ENCODE data around the gene MIPOL1. TPM values are rescaled to one million over a fixed set of nuclear protein-coding genes. Genes with fewer than 3 reads are reported as not detected.

The MIPOL1 gene
- total and polyA plus RNA-seq, 3 donors from 2014 or later, result 9.0 to 38.8 (median 31.6) TPM

DNA sequence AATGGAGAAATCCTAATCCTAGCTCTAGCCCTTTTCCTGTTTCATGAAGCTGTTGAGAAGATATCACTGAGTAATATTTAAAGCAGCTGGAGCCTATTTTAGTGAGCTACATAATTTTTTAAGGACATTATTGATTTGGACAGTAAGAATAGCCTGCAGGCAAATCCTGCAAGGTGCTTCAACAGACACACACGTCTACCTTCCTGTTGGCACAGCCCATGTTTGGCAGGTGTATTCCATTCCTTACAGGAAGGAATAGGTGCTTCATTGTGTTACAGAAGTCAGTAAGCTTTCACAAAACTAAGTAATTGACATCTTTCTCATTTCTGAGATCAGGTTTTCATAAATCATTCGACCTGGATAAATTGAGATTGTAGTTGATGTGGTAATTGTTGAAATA, 346.7 kb downstream of the MIPOL1 start:
- H3K27ac ChIP-seq, result no peak overlapping the region
- no peak for DNase-seq
- TF ChIP-seq, protein P1, sequence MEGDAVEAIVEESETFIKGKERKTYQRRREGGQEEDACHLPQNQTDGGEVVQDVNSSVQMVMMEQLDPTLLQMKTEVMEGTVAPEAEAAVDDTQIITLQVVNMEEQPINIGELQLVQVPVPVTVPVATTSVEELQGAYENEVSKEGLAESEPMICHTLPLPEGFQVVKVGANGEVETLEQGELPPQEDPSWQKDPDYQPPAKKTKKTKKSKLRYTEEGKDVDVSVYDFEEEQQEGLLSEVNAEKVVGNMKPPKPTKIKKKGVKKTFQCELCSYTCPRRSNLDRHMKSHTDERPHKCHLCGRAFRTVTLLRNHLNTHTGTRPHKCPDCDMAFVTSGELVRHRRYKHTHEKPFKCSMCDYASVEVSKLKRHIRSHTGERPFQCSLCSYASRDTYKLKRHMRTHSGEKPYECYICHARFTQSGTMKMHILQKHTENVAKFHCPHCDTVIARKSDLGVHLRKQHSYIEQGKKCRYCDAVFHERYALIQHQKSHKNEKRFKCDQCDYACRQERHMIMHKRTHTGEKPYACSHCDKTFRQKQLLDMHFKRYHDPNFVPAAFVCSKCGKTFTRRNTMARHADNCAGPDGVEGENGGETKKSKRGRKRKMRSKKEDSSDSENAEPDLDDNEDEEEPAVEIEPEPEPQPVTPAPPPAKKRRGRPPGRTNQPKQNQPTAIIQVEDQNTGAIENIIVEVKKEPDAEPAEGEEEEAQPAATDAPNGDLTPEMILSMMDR (IDR thresholded peaks at IDR 0.05), result no peak
- TF ChIP-seq POLR2A (IDR thresholded peaks at IDR 0.05), result no peak
- WGBS, 2 donors, result 58 to 75% methylated on average over 2 of the region's 2 CpGs
- intact Hi-C loops (cut with DNase I; ENCODE audit: low total_unique reads), result no loop called here
- no peak overlapping the region for H3K4me3 ChIP-seq
- H3K36me3 ChIP-seq (ENCODE audit: low read depth, missing control alignments), result no peaks in the 10 kb centered on the region
- H3K4me1 ChIP-seq, result no peaks in the 10 kb centered on the region
- H3K27me3 ChIP-seq, result no peaks in the 10 kb centered on the region
- no peaks in the 10 kb centered on the region for H3K9me3 ChIP-seq

DNA sequence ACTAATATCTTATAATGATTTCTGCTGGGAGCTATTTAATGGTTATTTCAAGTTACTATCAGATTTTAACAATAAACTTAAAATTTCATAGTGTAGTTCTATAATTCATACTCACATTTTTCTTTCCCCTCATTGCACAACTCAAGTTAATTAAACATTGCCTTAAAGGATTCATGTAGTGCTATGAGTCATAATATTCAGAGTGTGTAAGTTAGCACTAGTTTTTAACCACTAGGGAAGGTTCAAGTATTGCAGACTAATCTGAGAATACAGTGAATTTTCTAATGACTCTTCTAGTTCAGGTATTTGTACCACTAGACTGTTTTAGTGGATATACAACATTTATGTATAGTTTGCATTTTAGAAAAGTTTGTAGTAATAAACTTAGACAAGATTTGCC, 347.4 kb downstream of the MIPOL1 start:
- intact Hi-C loops (cut with DNase I; ENCODE audit: low total_unique reads), result no loop called here
- Histone ChIP-seq H3K27ac (no peak overlapping the region), H3K4me1 (no peaks in the 10 kb centered on the region), H3K9me3 (no peaks in the 10 kb centered on the region), H3K4me3 (no peak overlapping the region), H3K36me3 (ENCODE audit: low read depth, missing control alignments) (no peaks in the 10 kb centered on the region), H3K27me3 (no peaks in the 10 kb centered on the region)
- TF ChIP-seq, protein P1 (IDR thresholded peaks at IDR 0.05), result no peak
- no peak for TF ChIP-seq POLR2A (IDR thresholded peaks at IDR 0.05)
- DNase-seq, result no peak

DNA sequence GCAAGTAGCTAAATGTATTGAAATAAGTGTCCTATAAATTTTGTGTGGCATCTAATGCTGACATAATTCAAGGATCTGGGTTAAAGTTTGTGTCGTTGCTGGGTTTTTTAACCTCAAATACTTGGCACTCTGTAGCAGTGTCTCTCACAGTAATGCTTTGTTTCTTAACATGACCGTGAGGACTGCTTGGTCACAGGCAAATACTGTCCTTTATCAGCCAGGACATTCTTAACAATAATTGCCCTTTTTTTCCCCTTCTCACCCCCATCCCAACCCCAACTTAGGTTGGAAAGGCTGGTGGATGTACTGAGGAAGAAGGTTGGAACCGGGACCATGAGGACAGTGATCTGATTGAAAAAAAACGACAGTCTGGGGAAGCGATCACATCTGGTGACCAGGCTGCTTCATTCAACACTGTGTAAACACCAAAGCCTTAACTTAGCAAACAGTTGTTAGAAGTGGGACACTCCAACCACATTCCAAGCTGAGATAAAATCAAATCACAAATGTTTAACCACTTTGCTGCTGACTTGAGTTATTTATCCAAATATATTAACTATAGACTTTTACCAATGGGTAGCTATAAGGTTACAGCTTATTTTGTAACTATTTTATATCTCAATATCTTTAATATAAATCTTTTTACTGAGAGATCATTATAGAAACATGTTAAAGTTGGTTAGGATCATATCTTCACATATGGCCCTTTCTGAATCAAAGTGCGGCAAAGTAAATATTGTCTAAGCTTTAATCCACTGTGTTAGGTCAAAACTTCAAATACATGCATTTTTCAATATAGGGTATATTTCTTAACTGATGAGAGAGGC, 349.1 kb downstream of the MIPOL1 start:
- Histone ChIP-seq H3K36me3 (ENCODE audit: low read depth, missing control alignments) (no peaks in the 10 kb centered on the region), H3K27ac (no peak overlapping the region), H3K27me3 (no peaks in the 10 kb centered on the region), H3K9me3 (no peaks in the 10 kb centered on the region), H3K4me3 (no peak overlapping the region), H3K4me1 (no peaks in the 10 kb centered on the region)
- intact Hi-C loops (cut with DNase I; ENCODE audit: low total_unique reads), result no loop called here
- no peak for DNase-seq
- TF ChIP-seq POLR2A (IDR thresholded peaks at IDR 0.05), result no peak
- TF ChIP-seq, protein P1 (IDR thresholded peaks at IDR 0.05), result no peak
- 53 to 56% methylated on average over 6 of the region's 6 CpGs for WGBS, 2 donors

DNA sequence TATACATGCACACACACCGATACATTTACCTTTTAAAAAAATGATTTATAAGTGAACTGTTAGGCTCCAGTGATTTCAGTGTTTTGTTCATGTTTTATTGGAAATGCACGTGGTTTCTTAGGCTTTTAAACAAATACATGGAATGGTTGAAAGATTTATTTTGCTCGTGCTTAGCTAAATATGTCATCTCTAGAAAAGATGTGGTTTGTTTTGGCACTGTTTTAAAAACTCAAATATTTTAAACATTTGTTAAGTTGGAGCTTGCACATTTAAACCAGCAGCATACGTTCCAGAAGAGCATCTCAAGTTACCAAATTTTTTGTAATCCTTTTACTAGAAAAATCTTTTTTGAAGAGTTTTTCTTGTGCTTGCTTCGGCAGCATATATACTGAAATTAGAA, 352.8 kb downstream of the MIPOL1 start:
- no peaks in the 10 kb centered on the region for H3K9me3 ChIP-seq
- H3K36me3 ChIP-seq (ENCODE audit: low read depth, missing control alignments), result no peaks in the 10 kb centered on the region
- TF ChIP-seq POLR2A (IDR thresholded peaks at IDR 0.05), result no peak
- TF ChIP-seq, protein P1 (IDR thresholded peaks at IDR 0.05), result no peak
- intact Hi-C loops (cut with DNase I; ENCODE audit: low total_unique reads), result no loop called here
- 68 to 70% methylated on average over 5 of the region's 5 CpGs for WGBS, 2 donors
- no peaks in the 10 kb centered on the region for H3K4me1 ChIP-seq
- no peak for DNase-seq
- H3K4me3 ChIP-seq, result no peak overlapping the region
- no peak overlapping the region for H3K27ac ChIP-seq
- H3K27me3 ChIP-seq, result no peaks in the 10 kb centered on the region

DNA sequence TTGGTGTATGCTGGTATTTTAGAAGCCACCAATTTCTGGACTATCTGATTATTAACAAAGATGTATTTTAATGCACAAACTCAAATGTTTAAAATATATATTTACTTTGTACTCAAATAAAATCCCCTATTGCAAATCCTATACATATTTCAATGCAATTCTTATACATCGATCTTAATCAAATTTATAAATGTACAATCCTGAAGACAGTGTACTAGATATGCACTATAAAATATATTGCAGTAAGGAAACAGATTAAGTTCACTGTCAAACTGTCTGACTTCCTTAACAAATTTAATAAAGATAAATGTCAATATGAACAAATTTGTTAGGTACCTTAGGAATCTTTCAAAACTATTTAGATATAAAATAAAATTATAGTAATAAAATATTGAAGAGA, 353.4 kb downstream of the MIPOL1 start:
- TF ChIP-seq, protein P1 (IDR thresholded peaks at IDR 0.05), result no peak
- no peak for TF ChIP-seq POLR2A (IDR thresholded peaks at IDR 0.05)
- no peaks in the 10 kb centered on the region for H3K36me3 ChIP-seq (ENCODE audit: low read depth, missing control alignments)
- 83 to 88% methylated on average over 1 of the region's 1 CpG for WGBS, 2 donors
- H3K4me1 ChIP-seq, result no peaks in the 10 kb centered on the region
- intact Hi-C loops (cut with DNase I; ENCODE audit: low total_unique reads), result no loop called here
- H3K4me3 ChIP-seq, result no peak overlapping the region
- no peak for DNase-seq
- no peaks in the 10 kb centered on the region for H3K9me3 ChIP-seq
- H3K27ac ChIP-seq, result no peak overlapping the region
- no peaks in the 10 kb centered on the region for H3K27me3 ChIP-seq
